Common myeloid progenitor, CD34-positive (primary cell): ENCODE results near the gene FHIT.

Experiments
- CTCF ChIA-PET: fragments of 350-600 bp; sonication (Branson Sonifier 250); formaldehyde crosslinking; loops from one replicate; lab custom pipeline; 2021; ENCODE audit warnings: antibody characterized with exemption; lab: Charles Lee
- POLR2A ChIA-PET: fragments of 350-600 bp; sonication (Branson Sonifier 250); formaldehyde crosslinking; loops from one replicate; lab custom pipeline; 2021; ENCODE audit warnings: antibody characterized with exemption; lab: Charles Lee
- DNase-seq, 3 donors: peaks; one replicate each; pipeline versions ENCODE4 v3.0.0 to v3.0.0-alpha.2; 2013
- H3K27ac ChIP-seq, 2 experiments: 1 replicate in 1 of 2; 2 replicates in 1 of 2; pipeline ENCODE4 v1.7.0; 2013; ENCODE audit warnings: inconsistent platforms in 2 of 2, low read length in 2 of 2, mild to moderate bottlenecking in 2 of 2, low read depth in 1 of 2, moderate library complexity in 1 of 2; ENCODE audit not compliant: severe bottlenecking in 2 of 2, insufficient read depth in 1 of 2, poor library complexity in 1 of 2
- H3K27me3 ChIP-seq, 5 experiments: replicated peaks in 2 of 5; 1 replicate in 3 of 5; 2 replicates in 2 of 5; pipeline versions ENCODE4 v1.6.1 to v1.7.0; 2013; ENCODE audit warnings: low read length in 4 of 5, mild to moderate bottlenecking in 2 of 5, moderate library complexity in 2 of 5, inconsistent platforms in 1 of 5; ENCODE audit not compliant: insufficient read depth in 5 of 5, control insufficient read depth in 4 of 5
- H3K36me3 ChIP-seq, 4 experiments: 1 replicate in 2 of 4; 2 replicates in 2 of 4; pipeline versions ENCODE4 v1.6.1 to v1.7.0; 2013; ENCODE audit warnings: low read length in 3 of 4, control low read depth in 1 of 4, mild to moderate bottlenecking in 1 of 4; ENCODE audit not compliant: control insufficient read depth in 4 of 4, insufficient read depth in 4 of 4
- H3K4me1 ChIP-seq, 4 experiments: 1 replicate in 3 of 4; 2 replicates in 1 of 4; pipeline versions ENCODE4 v1.6.1 to v1.7.1; 2013; ENCODE audit warnings: low read length in 3 of 4, mild to moderate bottlenecking in 3 of 4, control low read depth in 1 of 4, inconsistent platforms in 1 of 4, moderate library complexity in 1 of 4; ENCODE audit not compliant: control insufficient read depth in 4 of 4, insufficient read depth in 4 of 4; ENCODE audit errors: control extremely low read depth in 1 of 4
- H3K4me3 ChIP-seq, 7 experiments: 1 replicate in 4 of 7; 2 replicates in 3 of 7; pipeline versions ENCODE4 v1.5.1 to v1.7.0; 2013; ENCODE audit warnings: mild to moderate bottlenecking in 7 of 7, low read length in 6 of 7, moderate library complexity in 6 of 7, inconsistent platforms in 2 of 7, low read depth in 2 of 7, control low read depth in 1 of 7; ENCODE audit not compliant: insufficient read depth in 4 of 7, control insufficient read depth in 1 of 7; ENCODE audit errors: extremely low read depth in 1 of 7
- H3K9me3 ChIP-seq, 5 experiments: 1 replicate in 4 of 5; 2 replicates in 1 of 5; pipeline versions ENCODE4 v1.6.1 to v1.7.1; 2013; ENCODE audit warnings: low read length in 4 of 5, mild to moderate bottlenecking in 2 of 5, inconsistent platforms in 1 of 5, low read depth in 1 of 5, moderate library complexity in 1 of 5; ENCODE audit not compliant: control insufficient read depth in 4 of 5, insufficient read depth in 2 of 5; ENCODE audit errors: control extremely low read depth in 1 of 5
- WGBS: methylation state at CpG from one replicate; pipeline ENCODE4 v1.1.5; 2013; ENCODE audit not compliant: insufficient coverage; 5-methylcytosine and 5-hydroxymethylcytosine counted together

The FHIT gene

DNA sequence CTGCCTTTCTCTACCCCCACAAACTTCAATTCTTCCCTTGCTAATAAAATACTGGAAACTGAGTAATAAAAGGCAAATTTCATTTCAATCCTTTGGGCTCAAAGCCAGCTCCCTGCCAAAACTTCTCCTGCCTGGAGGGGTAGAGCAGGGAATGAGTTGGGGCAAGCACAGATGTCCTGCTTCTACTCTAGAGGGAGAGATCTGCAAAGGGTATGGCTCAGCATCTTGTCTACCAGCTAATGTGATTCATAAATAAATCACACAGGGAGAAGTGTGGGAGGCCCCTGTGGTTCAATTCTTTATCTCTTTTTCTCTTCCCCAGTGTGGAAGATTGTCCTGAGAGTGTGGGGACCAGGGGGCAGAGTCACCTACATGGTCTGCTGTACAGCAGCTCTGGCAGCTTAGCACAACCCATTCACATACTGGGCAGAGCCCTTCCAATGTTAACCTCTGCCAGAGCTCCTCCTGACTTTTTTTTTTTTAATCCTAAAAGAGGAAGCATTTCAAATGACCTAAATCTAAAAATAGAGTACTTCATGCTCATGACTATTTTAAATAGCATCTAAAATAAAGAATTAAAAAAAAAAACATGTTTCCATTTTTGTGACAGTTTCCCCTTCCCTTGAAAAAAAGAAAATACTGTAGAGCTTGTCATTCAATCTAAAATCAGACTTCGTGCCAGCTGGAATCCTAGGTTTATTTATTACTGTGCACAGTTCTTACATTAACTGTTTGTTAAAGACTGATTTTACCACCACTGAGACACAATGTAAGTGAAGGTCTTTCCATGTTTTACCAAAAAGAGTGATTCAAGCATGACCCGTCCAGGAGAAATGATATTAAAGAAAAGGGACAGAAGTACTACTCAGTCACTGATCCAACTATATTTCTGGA is 1117.7 kb downstream of the FHIT start:
- Histone ChIP-seq H3K36me3 (no peaks in the 10 kb centered on the region), H3K9me3 (no peaks in the 10 kb centered on the region), H3K4me1 (peaks cover 5 to 9% (median 9%) of the 10 kb centered on the region in 4 experiments), H3K4me3 (no peak overlapping the region), H3K27me3 (no peaks in the 10 kb centered on the region), H3K27ac (no peak overlapping the region)
- POLR2A ChIA-PET: interaction anchor here (0.7 kb wide), 1 partner anchor 10 kb away, joined by 5 read pairs; no protein-coding TSS in a partner anchor
- DNase-seq: peak in 2 of 3 donors; percentile 38 to 52
- no CpG with 5 or more reads among the region's 2 CpGs for WGBS
- CTCF ChIA-PET: no interaction called here

GRCh38 chr3:60131618-60132017 is 1119.6 kb downstream of the FHIT start:
- Histone ChIP-seq H3K4me3 (no peak overlapping the region), H3K36me3 (no peaks in the 10 kb centered on the region), H3K4me1 (peaks cover 5 to 9% (median 9%) of the 10 kb centered on the region in 4 experiments), H3K27me3 (no peaks in the 10 kb centered on the region), H3K27ac (no peak overlapping the region), H3K9me3 (no peaks in the 10 kb centered on the region)
- ChIA-PET POLR2A (no interaction called here), CTCF (no interaction called here)
- DNase-seq: no peak

DNA sequence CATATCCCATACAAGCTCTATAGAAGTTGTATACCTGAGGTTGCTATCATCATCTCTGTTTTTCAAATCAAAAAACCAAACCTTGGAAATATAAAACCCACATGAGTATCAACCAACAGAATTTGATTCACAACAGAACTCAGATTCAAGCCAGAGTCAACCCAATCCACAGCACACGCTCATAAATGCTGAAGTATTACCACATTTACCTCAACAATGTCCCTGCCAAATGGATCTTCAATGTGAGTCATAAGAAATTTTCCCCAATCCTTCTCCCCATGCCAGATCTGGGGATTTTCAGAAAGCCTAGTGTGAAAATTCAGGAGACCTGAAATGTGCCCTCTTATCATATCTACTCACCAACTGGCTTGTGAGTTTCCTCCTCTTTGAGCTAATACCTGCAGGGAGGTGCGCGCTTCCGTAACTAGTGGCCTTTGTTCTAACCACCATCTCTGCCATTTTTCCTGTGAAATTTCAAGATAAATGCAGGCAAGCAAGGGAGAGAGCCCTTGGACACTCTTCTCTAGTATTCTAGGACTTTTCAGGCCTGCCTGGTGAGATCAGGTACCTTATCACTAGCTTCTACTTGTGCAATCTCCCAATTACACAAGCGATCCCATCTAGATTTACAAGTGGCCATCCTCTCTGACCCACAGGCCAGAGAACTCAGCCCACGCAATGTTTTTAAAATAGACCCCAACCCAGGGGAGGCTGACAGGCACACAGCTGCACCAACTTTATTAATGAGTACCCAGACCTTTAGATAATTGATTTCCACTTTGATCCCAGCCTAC is 1124.5 kb downstream of the FHIT start:
- Histone ChIP-seq H3K36me3 (no peaks in the 10 kb centered on the region), H3K4me3 (no peak overlapping the region), H3K27me3 (no peaks in the 10 kb centered on the region), H3K9me3 (no peaks in the 10 kb centered on the region), H3K27ac (no peak overlapping the region), H3K4me1 (no peaks in the 10 kb centered on the region)
- no peak for DNase-seq
- 93% methylated on average over 6 of the region's 6 CpGs for WGBS
- ChIA-PET POLR2A (no interaction called here), CTCF (no interaction called here)

DNA sequence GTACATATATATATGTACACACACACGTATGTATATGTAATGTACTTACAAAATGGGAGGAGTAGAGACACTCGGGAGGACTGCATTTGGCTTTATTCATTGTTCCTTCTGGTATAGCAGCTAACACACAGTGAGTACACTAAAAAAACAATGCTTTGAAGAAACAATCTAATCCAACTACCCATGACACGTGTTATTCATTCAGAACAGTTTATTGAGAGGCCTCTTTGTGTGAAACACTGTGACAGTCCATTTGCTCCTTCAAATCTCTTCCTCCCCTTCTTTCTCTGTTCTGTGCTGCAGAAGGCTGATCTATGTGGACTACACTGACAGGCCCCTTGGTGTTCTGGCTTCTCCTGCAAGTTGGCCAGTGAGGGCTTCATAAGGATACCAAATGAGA is 1125.6 kb downstream of the FHIT start:
- no peak for DNase-seq
- Histone ChIP-seq H3K27ac (no peak overlapping the region), H3K9me3 (no peaks in the 10 kb centered on the region), H3K4me1 (no peaks in the 10 kb centered on the region), H3K4me3 (no peak overlapping the region), H3K27me3 (no peaks in the 10 kb centered on the region), H3K36me3 (no peaks in the 10 kb centered on the region)
- WGBS: 100% methylated on average over 1 of the region's 3 CpGs
- ChIA-PET POLR2A (no interaction called here), CTCF (no interaction called here)

DNA sequence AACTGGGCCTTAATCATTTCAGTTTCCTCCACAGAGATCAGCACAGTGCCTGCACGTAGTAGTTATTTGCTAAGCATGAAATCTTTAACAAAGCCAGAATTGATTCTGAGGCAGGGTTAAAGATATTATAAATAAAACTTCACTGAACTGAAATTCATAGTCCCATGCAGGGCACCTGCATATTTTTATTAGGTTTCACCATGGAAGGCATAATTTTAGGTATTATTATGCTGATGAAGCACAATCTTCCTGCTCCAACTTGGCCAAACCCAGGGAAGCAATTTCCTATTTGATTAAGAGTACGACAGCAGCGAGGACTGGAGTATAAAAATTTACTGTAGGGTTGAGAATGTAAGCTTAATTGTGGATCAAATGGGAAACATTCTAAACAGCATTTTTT is 1131.0 kb downstream of the FHIT start:
- DNase-seq: no peak
- Histone ChIP-seq H3K27me3 (no peaks in the 10 kb centered on the region), H3K9me3 (no peaks in the 10 kb centered on the region), H3K36me3 (no peaks in the 10 kb centered on the region), H3K4me3 (no peak overlapping the region), H3K27ac (no peak overlapping the region), H3K4me1 (no peaks in the 10 kb centered on the region)
- CTCF ChIA-PET: no interaction called here
- no CpG with 5 or more reads among the region's 3 CpGs for whole genome bisulfite sequencing
- POLR2A ChIA-PET: no interaction called here

- Histone ChIP-seq H3K36me3 (no peaks in the 10 kb centered on the region), H3K27me3 (no peaks in the 10 kb centered on the region), H3K4me3 (no peak overlapping the region), H3K9me3 (no peaks in the 10 kb centered on the region), H3K27ac (no peak overlapping the region), H3K4me1 (no peaks in the 10 kb centered on the region)
- ChIA-PET POLR2A (no interaction called here), CTCF (no interaction called here)
- DNase-seq: no peak
- WGBS: no CpG with 5 or more reads among the region's 1 CpG
Observed at GRCh38 chr3:60114191-60114590, 1137.1 kb downstream of the FHIT start.

DNA sequence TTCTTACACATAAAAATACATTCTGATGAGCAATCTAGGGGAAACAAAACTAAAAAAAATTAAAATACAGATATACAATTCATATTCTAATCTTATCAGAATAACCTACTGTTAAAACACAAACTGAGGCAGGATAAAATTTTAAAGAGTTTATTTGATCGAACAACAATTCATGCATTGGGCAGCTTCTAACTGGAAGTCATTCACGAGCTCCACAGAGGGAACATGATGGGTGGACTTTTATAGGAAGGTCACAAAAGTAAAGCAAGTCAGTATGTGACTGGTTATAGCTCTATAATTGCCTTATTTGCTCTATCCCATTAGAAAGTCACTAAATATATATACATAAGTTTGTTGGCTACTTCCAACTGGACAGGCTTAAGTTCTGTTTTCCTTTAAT is 1144.0 kb downstream of the FHIT start:
- WGBS: no CpG with 5 or more reads among the region's 2 CpGs
- Histone ChIP-seq H3K9me3 (no peaks in the 10 kb centered on the region), H3K4me3 (no peak overlapping the region), H3K27ac (no peak overlapping the region), H3K36me3 (no peaks in the 10 kb centered on the region), H3K4me1 (peaks cover 0 to 5% (median 0%) of the 10 kb centered on the region in 4 experiments), H3K27me3 (no peaks in the 10 kb centered on the region)
- ChIA-PET CTCF (interaction anchor here (1.0 kb wide), 1 partner anchor 13 kb away, joined by 3 read pairs; no protein-coding TSS in a partner anchor), POLR2A (interaction anchor here (0.8 kb wide), 1 partner anchor 392 kb away, joined by 3 read pairs; no protein-coding TSS in a partner anchor)
- no peak for DNase-seq
